NCI-H2227 treated with DMSO at 0.1 percent for 48 hours (cell line): ENCODE measurements around the gene CPLX1.

Experiments used
- DNase-seq: peaks from one replicate; lab custom pipeline; 2025; lab: John Stamatoyannopoulos, UW

The CPLX1 gene

GRCh38 chr4:855880-856224, 29.9 kb upstream of the CPLX1 start:
- no peak for DNase-seq

GRCh38 chr4:854356-854755, 28.4 kb upstream of the CPLX1 start:
- DNase-seq = no peak

DNA sequence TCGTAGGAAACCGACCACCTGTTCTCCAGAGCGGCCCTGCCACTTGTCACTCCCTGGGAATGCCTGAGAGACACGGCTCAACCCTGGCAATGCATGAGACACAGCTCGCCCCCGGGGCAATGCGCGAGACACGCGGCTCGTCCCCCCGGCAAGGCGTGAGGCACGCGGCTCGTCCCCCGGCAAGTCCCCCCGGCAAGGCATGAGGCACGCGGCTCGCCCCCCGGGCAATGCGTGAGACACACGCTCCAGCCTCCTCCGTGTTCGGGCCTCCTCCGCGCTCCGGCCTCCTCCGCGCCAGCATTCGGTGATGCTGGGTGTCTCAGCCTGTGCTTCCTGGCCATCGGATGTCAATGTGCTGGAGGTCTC, 27.5 kb upstream of the CPLX1 start:
- DNase-seq = no peak

DNA sequence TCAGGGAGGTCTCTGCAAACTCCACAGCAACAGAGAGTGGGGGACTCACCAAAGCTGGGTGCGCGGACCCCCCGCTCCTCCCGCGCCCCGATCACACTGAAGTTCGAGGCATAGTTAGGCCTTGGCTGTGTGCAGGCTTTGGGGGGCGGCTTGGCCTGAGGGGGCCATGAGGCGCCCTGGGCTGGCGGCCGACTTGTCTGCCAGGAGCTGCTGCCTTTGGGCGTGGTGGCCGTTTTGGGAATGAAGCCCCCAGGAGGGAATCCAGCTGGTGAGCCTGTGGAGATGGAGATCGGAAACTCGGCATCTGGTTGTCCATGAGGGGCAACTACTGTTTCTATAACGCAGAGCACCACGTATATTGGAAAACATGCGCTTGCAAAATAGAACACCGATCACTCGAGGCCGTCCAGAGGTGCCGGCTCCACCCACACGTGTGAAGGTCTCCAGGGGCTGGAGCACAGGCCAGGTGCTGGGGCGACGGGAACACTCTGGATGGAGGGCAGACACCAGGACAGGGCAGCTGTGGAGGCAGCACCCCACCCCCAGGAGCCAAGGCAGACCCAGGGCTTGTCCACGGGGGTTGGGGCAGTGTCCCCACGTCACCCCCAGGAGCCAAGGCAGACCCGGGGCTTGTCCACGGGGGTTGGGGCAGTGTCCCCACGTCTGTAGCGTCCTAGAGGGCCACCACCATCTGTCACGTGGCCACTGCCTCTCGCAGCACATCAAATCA, 25.9 kb upstream of the CPLX1 start:
- DNase-seq = no peak

GRCh38 chr4:850323-850945, 24.5 kb upstream of the CPLX1 start:
- no peak for DNase-seq

DNA sequence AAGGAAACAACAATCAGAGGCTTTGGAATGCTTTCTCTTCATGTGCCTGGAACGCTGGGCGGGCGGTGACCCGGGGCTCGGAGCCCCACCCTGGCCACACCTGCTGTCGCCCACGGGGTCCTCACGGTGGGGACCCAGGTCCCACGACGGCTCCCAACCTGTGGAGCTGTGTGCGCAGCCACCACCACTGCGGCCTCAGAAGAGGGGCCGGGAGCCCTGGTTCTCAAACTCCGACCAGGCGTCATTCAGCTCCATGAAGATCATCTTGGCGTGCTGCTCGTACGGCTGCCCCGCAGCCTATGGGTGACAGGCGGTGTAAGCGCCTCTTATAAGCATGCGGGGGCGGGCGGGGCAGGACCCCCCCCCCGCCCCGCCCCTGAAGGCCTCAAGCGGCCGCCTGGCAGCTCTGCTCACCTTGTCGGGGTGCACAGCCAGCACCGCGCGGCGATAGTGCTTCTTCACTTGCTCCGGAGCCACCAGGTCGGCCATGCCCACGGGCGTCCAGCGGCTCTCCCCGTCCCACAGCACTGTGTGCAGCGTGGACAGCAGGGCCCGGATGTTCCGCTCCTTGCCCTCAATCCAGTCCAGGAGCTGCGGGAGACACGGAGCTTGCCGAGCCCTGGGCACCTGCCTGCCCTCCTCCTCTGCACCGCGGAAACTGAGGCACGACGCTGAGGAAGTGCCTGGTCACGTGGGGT, 23.7 kb upstream of the CPLX1 start:
- DNase-seq = no peak

DNA sequence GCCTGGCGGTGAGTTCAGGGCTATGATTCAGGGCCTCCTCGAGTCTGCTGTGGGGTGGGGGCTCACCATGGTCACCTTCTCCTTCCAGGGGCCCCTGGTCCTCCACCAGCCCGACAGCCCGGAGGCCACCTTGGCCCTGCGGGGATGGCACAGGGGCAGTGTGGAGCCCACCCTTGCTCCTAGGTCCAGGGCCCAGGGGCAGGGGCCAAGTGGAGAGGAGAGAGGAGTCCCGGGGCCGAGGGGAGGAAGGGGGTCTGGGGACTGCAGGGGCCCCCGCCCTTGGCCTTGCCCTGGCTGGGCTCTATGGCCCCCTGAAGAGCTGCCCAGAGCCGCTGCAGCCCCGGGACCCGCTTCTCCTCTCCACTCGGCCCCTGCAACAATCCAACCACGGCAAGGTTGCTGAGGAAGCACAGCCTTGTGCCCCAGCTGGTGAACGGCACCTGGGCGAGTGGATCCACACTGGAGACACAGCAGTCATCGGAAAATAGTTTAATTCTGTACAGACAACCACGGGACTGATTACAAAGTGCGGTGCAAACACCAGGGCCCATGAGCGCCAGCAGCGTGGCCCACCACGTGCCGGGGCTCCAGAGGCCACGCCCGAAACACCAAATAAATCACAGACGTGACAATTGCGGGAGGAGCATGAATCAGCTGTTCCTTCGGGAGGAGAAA, 23.0 kb upstream of the CPLX1 start:
- DNase-seq = no peak

DNA sequence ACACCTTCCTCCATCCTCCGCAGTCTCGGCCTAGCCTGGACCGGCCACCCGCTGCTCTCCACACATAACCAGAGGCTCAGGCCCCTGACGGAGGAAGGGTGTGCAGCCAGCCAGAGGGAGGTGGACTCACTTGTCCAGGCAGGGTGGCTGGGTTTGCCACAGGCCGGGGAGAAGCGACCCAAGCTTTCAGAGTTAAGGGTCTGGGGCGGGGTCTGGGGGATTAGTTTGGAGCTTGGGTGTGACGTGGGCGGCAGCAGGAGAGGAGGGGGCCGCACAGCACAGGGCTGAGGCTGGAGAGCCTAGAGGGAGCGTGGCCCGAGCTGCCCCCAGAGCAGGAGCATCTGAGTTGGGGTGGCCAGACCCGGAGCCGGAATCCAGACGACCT, 22.4 kb upstream of the CPLX1 start:
- no peak for DNase-seq

DNA sequence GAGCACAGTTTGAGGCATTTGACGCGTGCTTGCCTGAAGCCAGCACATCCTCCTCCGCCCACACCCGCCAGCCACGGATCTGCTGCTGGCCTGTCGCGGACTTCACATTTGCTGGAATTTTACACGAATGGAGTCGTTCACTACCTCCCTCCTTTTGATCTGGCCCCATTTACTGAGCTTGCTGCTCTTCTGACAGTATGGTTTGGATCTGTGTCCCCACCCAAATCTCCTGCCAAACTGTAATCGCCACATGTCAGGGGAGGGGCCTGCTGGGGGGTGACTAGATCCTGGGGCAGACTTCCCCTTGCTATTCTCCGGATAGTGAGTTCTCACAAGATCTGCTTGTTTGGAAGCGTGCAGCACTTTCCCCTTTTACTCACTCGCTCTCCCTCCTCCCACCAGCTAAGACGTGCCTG, 19.9 kb upstream of the CPLX1 start:
- DNase-seq = no peak

DNA sequence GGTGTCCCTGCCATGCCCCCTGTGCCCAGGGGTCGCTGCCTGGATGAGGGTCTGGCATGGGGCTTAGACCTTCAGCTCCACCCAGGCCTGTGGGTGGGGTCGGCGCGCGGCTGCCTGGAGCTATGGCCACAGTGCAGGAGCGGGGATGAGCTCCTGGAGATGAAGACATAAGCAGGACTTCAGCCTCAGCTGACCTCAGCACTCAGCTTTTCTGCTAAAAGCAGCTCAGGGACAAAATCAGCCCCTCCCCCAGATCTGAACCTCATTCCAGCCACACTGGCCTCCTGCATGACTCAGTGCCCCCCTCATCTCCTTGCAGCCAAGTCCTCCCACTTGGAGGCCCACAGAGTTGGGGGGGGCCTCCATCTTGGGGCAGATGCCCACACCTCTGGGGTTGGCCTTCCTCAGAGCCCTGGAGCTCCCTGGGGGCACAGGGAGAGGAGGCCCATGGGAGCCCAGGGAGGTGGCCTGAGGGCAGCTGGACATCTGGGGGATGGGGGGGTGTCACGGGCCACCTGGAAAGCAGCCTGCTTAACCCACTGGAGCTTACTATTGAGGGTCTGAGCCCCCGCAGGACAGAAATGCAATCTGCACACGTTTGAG, 19.4 kb upstream of the CPLX1 start:
- no peak for DNase-seq

- no peak for DNase-seq
Measured at GRCh38 chr4:844752-845232, 18.9 kb upstream of the CPLX1 start.

GRCh38 chr4:839675-840443, 13.9 kb upstream of the CPLX1 start:
- no peak for DNase-seq

DNA sequence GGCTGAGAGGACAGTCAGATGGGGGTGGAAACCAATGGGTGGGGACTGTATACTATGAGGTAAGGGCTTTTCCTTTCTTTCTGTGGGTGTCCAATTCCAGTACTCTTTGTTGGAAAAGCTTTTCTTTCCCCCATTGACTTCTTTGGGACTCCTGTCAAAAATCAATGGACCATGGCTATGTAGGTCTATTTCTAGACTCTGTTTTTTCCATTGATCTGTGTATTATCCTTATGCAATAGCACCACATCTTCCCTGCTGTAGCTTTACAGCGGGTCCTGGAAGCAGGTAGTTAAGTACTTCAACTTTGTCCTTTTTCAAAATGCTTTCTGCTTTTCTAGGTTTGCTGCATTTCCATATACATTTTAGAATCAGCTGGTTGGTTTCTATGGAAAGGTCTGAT, 11.8 kb upstream of the CPLX1 start:
- no peak for DNase-seq

DNA sequence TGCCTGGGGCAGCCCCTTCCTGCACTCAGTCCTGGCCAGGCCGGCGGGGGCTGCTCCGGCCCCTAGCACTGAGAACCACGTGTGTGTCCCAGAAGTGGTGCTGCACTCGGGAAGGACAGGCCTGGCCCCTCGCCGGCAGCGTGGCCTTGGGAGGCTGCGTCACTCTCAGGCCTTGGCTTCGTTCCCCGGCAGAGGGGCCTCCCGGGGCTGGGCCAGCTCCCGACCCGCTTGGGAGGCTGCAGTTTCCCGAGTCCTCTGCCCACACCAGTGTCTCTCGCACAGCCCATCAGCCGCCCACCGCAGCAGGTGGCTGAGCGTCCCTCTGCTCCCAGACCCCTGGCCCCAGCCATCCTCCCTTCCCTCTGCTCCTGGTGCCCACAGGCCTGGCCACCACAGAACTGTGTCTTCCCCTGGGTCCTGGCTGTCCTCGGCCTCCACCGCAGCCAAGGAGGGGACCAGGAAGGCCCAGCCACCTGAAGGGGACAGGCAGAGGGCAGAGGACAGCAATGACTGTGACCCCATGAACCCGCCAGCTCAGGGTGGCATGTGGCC, 10.9 kb upstream of the CPLX1 start:
- no peak for DNase-seq

DNA sequence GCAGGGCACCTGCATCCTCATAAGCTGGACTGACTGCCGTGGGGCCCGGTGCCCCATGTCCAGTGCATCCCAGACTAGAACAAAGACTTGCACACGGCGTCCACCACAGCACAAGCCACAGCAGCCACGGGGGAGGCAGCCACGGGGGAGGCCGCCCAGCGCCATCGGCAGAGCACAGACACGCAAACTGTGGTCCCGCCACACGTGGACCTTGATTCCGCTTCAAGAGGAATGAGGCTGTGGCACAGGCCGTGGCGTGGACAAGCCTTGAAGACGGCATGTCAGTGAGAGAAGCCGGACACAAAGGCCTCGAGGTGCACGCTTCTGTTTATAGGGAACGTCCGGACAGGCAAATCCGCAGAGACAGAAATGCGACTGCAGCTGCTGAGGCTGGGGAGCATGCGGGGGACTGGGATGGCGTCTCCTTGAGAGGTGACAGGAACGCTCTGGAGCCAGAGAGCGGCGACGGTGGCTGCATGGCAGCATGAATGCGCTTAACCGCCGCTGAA, 10.1 kb upstream of the CPLX1 start:
- DNase-seq = no peak

GRCh38 chr4:835148-836002, 9.4 kb upstream of the CPLX1 start:
- no peak for DNase-seq

GRCh38 chr4:834368-835147, 8.6 kb upstream of the CPLX1 start:
- DNase-seq = no peak

DNA sequence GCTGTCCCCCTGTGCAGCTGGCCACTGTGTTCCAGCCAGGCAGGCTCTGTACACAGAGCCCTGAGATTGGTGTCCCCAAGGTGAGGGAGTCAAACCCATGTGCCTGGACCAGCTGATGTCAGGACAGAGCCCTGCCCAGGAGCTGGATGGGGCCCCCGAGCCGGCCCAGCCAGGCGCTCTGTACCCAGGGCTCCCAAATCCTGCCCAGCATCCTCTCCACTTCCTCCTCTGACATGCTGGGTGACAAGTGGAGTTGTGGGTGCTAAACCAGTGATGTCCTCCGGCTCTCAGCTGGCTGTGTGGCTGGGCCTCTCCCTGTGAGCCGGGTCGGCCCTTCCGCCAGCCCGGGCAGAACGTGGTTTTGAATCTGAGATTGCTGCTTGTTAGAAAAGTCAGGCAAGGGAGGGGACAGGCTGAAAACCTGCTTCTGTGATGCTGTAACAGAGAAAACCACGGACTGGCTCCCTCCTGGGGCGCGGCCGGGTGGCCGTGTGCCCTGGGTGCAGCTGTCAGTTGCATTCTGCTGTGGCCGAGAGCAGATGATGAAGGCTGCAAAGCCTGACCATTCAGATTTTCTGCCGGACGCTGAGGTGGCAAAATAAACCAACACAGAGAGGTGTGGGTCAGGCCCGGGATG, 7.9 kb upstream of the CPLX1 start:
- no peak for DNase-seq

- DNase-seq = no peak
Measured at GRCh38 chr4:833156-833555, 7.2 kb upstream of the CPLX1 start.
